ENCODE measurements around the gene KIAA0408. TPM values are rescaled to one million over a fixed set of nuclear protein-coding genes. Genes with fewer than 3 reads are reported as not detected.

Gene KIAA0408
- total RNA-seq (2021; fragmentation: NEBNext Ultra II Directional; extraction: Animal tissue kit (Norgen Biotek cat#: 25700)), result 1 to 10 TPM; 1.4 to 3.5 (median 2.3) TPM
- long read RNA-seq, result 0 reads

- Mint-ChIP-seq H3K9me3 (no peaks in the 10 kb centered on the region), H3K27ac (peak within 1 kb of the TSS; percentile 25), H3K4me1 (ENCODE audit: low read depth) (peaks cover 53% of the 10 kb centered on the region), H3K27me3 (ENCODE audit: insufficient read depth) (no peaks in the 10 kb centered on the region), H3K4me3 (peak within 1 kb of the TSS; percentile 78), H3K36me3 (ENCODE audit: low read depth) (no peaks in the 10 kb centered on the region)
- peak; percentile 63 for DNase-seq
- TF ChIP-seq, protein P1, sequence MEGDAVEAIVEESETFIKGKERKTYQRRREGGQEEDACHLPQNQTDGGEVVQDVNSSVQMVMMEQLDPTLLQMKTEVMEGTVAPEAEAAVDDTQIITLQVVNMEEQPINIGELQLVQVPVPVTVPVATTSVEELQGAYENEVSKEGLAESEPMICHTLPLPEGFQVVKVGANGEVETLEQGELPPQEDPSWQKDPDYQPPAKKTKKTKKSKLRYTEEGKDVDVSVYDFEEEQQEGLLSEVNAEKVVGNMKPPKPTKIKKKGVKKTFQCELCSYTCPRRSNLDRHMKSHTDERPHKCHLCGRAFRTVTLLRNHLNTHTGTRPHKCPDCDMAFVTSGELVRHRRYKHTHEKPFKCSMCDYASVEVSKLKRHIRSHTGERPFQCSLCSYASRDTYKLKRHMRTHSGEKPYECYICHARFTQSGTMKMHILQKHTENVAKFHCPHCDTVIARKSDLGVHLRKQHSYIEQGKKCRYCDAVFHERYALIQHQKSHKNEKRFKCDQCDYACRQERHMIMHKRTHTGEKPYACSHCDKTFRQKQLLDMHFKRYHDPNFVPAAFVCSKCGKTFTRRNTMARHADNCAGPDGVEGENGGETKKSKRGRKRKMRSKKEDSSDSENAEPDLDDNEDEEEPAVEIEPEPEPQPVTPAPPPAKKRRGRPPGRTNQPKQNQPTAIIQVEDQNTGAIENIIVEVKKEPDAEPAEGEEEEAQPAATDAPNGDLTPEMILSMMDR (IDR thresholded peaks at IDR 0.05), result no peak
Measured at GRCh38 chr6:127459231-127459641, at the start of gene KIAA0408. Gene KIAA0408 (minus strand): TSS chr6:127459389. CDS start chr6:127453981, 5,408 bp downstream.

GRCh38 chr6:127506894-127507293 is 47.7 kb upstream of the KIAA0408 start:
- Mint-ChIP-seq H3K9me3 (no peaks in the 10 kb centered on the region), H3K36me3 (ENCODE audit: low read depth) (0 out of 2 replicates have a peak, but pooled peaks cover 5% of the 10 kb centered on the region), H3K27me3 (ENCODE audit: insufficient read depth) (peaks cover 1% of the 10 kb centered on the region; the same call in 1 of the 2 replicates), H3K4me1 (ENCODE audit: low read depth) (no peaks in the 10 kb centered on the region), H3K4me3 (no peak overlapping the region), H3K27ac (no peak overlapping the region)
- TF ChIP-seq, protein P1 (IDR thresholded peaks at IDR 0.05), result no peak
- DNase-seq, result no peak

DNA sequence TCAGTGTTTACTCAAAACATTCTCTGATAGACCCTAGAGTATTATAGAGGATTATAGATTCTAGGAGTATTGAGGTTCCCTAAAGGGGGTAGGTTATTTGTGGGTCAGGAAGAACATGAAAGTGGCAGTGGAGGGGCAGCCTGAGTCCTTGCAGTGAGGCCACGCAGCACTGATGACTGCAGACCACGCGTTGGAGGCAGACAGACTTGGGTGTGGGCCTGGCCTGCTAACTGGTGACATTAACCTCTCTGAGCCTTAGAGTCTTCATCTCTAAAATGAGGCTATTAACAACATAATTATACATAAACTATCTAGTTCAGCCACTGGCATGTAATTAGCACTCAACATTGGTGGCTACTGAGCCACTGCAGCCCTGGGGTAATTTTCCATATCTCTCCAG is 43.8 kb upstream of the KIAA0408 start:
- DNase-seq, result no peak
- Mint-ChIP-seq H3K4me3 (no peak overlapping the region), H3K27me3 (ENCODE audit: insufficient read depth) (no peaks in the 10 kb centered on the region; the same call in 1 of the 2 replicates), H3K36me3 (ENCODE audit: low read depth) (no peaks in the 10 kb centered on the region), H3K4me1 (ENCODE audit: low read depth) (no peaks in the 10 kb centered on the region), H3K9me3 (no peaks in the 10 kb centered on the region), H3K27ac (no peak overlapping the region)
- TF ChIP-seq, protein P1 (IDR thresholded peaks at IDR 0.05), result no peak

- H3K27ac Mint-ChIP-seq, result no peak overlapping the region
- TF ChIP-seq, protein P1 (IDR thresholded peaks at IDR 0.05), result no peak
- no peak for DNase-seq
- H3K27me3 Mint-ChIP-seq (ENCODE audit: insufficient read depth), result no peaks in the 10 kb centered on the region; the same call in none of the 2 replicates
- H3K36me3 Mint-ChIP-seq (ENCODE audit: low read depth), result no peaks in the 10 kb centered on the region
- no peaks in the 10 kb centered on the region for H3K4me1 Mint-ChIP-seq (ENCODE audit: low read depth)
- no peak overlapping the region for H3K4me3 Mint-ChIP-seq
- no peaks in the 10 kb centered on the region for H3K9me3 Mint-ChIP-seq
Measured at GRCh38 chr6:127497410-127497809, 38.2 kb upstream of the KIAA0408 start.

DNA sequence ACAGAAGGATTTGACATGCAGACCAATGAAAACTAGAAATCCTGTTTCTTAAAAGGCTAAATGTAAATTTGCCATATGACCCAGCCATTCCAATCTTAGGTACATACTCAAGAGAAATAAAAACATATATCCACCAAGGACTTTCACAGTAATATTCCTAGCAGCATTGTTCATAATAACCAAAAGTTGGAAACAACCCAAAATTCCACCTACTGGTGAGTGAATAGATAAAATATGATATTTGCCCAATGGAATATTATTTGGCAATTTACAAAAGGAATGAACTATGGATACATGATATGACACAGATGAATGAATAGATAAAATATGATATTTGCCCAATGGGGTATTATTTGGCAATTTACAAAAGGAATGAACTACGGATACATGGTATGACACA is 37.3 kb upstream of the KIAA0408 start:
- Mint-ChIP-seq H3K4me1 (ENCODE audit: low read depth) (0 out of 2 replicates have a peak, but pooled peaks cover 4% of the 10 kb centered on the region), H3K27me3 (ENCODE audit: insufficient read depth) (no peaks in the 10 kb centered on the region; the same call in none of the 2 replicates), H3K27ac (no peak overlapping the region), H3K36me3 (ENCODE audit: low read depth) (no peaks in the 10 kb centered on the region), H3K9me3 (no peaks in the 10 kb centered on the region), H3K4me3 (no peak overlapping the region)
- TF ChIP-seq, protein P1 (IDR thresholded peaks at IDR 0.05), result peak; percentile 30; the same call in 1 of the 2 replicates
- DNase-seq, result peak; percentile 4

All from HFFc6 (cell line).